SK-N-MC (cell line): Measurements from ENCODE around the gene TXLNB.

Experiments used
- DNase-seq: peaks from one replicate; pipeline ENCODE4 v3.0.0-alpha.2; 2011; ENCODE audit warnings: low read depth, low spot score
- H3K27ac ChIP-seq: fragments of 200-600 bp; sonication (generic); 2 replicates; pipeline ENCODE4 v1.5.1; 2016; ENCODE audit warnings: mixed run types
- H3K36me3 ChIP-seq: fragments of 200-600 bp; sonication (generic); 2 replicates; pipeline ENCODE4 v1.6.1; 2017; ENCODE audit warnings: antibody characterized with exemption, low read length, mixed read lengths; ENCODE audit not compliant: insufficient read depth
- H3K4me3 ChIP-seq: fragments of 200-600 bp; sonication (generic); 2 replicates; pipeline ENCODE4 v1.5.1; 2016
- H3K9ac ChIP-seq: fragments of 200-600 bp; sonication (generic); 2 replicates; pipeline ENCODE4 v1.8.0; 2017; ENCODE audit warnings: mixed run types, mixed read lengths; ENCODE audit not compliant: insufficient read length
- H3K9me3 ChIP-seq: fragments of 200-600 bp; sonication (generic); 2 replicates; pipeline ENCODE4 v1.6.1; 2017; ENCODE audit warnings: low read depth, mild to moderate bottlenecking, antibody characterized with exemption, low read length, moderate library complexity, mixed read lengths
- EZH2 ChIP-seq: fragments of 200-600 bp; sonication (generic); IDR thresholded peaks from one replicate; pipeline ENCODE4 v1.6.1; 2017; ENCODE audit warnings: antibody characterized with exemption
- FOXP2 ChIP-seq: optimal IDR thresholded peaks from 2 replicates; pipeline ENCODE3; 2011; ENCODE audit warnings: mild to moderate bottlenecking, moderate library complexity; ENCODE audit not compliant: insufficient read depth; ENCODE audit errors: extremely low read length, control extremely low read depth
- POLR2AphosphoS5 ChIP-seq: IDR thresholded peaks from 2 replicates; pipeline ENCODE4 v1.6.1; 2012; ENCODE audit warnings: mild to moderate bottlenecking, low read depth, low read length, borderline replicate concordance

Gene TXLNB

GRCh38 chr6:139316622-139317317, 25.0 kb upstream of the TXLNB start:
- no peaks in the 10 kb centered on the region for H3K9me3 ChIP-seq
- no peak for TF ChIP-seq EZH2
- TF ChIP-seq POLR2AphosphoS5, result no peak
- TF ChIP-seq FOXP2, result no peak
- H3K4me3 ChIP-seq, result no peak overlapping the region
- DNase-seq, result no peak
- no peak overlapping the region for H3K9ac ChIP-seq
- no peaks in the 10 kb centered on the region for H3K36me3 ChIP-seq
- no peak overlapping the region for H3K27ac ChIP-seq

- Histone ChIP-seq H3K27ac (no peak overlapping the region), H3K9ac (no peak overlapping the region), H3K4me3 (no peak overlapping the region), H3K36me3 (no peaks in the 10 kb centered on the region), H3K9me3 (no peaks in the 10 kb centered on the region)
- TF ChIP-seq POLR2AphosphoS5 (no peak), FOXP2 (no peak), EZH2 (no peak)
- DNase-seq, result no peak
These were observed 22.2 kb upstream of the TXLNB start for GRCh38 chr6:139313784-139314545.

GRCh38 chr6:139313229-139313628, 21.4 kb upstream of the TXLNB start:
- no peaks in the 10 kb centered on the region for H3K9me3 ChIP-seq
- no peak for DNase-seq
- no peaks in the 10 kb centered on the region for H3K36me3 ChIP-seq
- H3K9ac ChIP-seq, result no peak overlapping the region
- no peak overlapping the region for H3K27ac ChIP-seq
- H3K4me3 ChIP-seq, result no peak overlapping the region
- TF ChIP-seq POLR2AphosphoS5 (no peak), EZH2 (no peak), FOXP2 (no peak)

- TF ChIP-seq FOXP2, result no peak
- no peak for TF ChIP-seq EZH2
- TF ChIP-seq POLR2AphosphoS5, result no peak
- DNase-seq, result no peak
- no peaks in the 10 kb centered on the region for H3K9me3 ChIP-seq
- H3K36me3 ChIP-seq, result no peaks in the 10 kb centered on the region
- no peak overlapping the region for H3K27ac ChIP-seq
- H3K4me3 ChIP-seq, result no peak overlapping the region
- H3K9ac ChIP-seq, result no peak overlapping the region
These were observed 20.0 kb upstream of the TXLNB start for GRCh38 chr6:139311831-139312230.

GRCh38 chr6:139308936-139309603, 17.3 kb upstream of the TXLNB start:
- Histone ChIP-seq H3K36me3 (no peaks in the 10 kb centered on the region), H3K27ac (no peak overlapping the region), H3K9ac (no peak overlapping the region), H3K9me3 (no peaks in the 10 kb centered on the region), H3K4me3 (no peak overlapping the region)
- no peak for TF ChIP-seq FOXP2
- no peak for TF ChIP-seq POLR2AphosphoS5
- no peak for TF ChIP-seq EZH2
- DNase-seq, result no peak

DNA sequence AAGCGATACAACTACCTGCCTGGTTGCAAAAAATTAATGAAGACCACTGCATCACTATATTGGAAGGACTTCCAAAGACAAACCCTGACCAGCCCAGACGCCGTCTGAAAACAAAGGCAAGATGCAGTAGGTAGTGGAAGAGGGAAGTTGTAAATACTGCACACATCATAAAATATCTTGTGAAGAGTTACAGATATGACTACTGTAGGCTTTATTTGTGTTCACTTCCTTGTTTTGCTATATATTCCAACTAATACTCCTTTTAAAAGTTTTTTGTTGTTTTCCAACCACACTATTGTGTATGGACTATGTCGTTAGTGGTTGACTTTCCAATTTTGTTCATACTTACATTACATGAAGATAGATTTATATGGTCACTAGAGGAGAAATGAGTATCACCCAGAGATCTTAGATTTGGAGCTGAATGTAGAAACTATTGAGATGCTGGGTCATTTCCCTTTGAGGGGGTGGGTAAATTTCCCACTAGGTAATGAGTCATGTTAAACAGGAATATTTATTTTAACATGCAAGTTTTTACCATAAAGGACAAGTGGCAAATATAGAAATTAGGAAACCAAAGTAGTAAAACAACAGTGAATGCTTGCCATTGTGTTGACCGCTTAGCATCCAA, 16.6 kb upstream of the TXLNB start:
- no peaks in the 10 kb centered on the region for H3K9me3 ChIP-seq
- TF ChIP-seq FOXP2 (no peak), POLR2AphosphoS5 (no peak), EZH2 (no peak)
- DNase-seq, result no peak
- H3K9ac ChIP-seq, result no peak overlapping the region
- no peak overlapping the region for H3K27ac ChIP-seq
- H3K36me3 ChIP-seq, result no peaks in the 10 kb centered on the region
- H3K4me3 ChIP-seq, result no peak overlapping the region

DNA sequence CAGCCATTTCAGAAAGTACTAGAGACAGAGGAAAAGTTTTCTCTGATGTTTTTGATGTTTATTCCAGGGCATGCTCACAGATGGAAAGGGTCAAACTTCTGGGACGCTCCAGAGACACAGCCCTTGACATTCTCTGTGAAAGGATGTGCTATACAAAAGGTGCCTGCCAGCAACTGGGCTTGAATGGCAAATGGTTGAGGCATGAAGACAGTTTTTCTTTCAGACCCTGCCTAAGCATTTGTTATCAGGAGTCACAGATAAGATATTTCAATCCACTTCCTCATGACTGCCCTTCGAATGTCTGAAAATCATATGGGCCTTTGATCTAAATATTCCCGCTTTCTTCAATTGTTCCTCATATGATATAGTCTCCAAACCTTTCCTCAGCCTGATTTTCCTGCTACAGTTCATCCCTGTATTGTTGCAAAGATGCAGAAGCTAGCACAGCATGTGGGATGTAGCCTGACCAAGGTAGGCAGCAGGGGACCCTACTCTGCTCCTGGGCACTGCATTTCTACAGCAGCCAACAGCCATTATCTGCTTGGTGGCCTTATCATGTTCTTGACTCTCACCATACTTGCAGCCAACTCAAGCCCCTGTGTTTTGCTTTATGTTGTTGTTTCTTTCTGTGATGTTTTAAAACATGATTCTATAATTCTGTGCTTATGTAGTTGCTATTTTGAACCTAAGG, 14.6 kb upstream of the TXLNB start:
- DNase-seq, result no peak
- H3K27ac ChIP-seq, result no peak overlapping the region
- no peak for TF ChIP-seq FOXP2
- no peak for TF ChIP-seq EZH2
- no peak for TF ChIP-seq POLR2AphosphoS5
- no peaks in the 10 kb centered on the region for H3K9me3 ChIP-seq
- H3K36me3 ChIP-seq, result no peaks in the 10 kb centered on the region
- no peak overlapping the region for H3K9ac ChIP-seq
- H3K4me3 ChIP-seq, result no peak overlapping the region
